ENCODE results near the gene FKBP8. TPM values are rescaled to one million over a fixed set of nuclear protein-coding genes. Genes with fewer than 3 reads are reported as not detected.

FKBP8 gene
- total RNA-seq, 2 experiments from 2014 or later: 147 to 152 TPM

- ATAC-seq (ENCODE audit: poor library complexity): no peak
- Mint-ChIP-seq H3K27me3 (no peaks in the 10 kb centered on the region), H3K36me3 (ENCODE audit: low read depth) (peaks cover 71% of the 10 kb centered on the region), H3K4me1 (ENCODE audit: low read depth) (peaks cover 25% of the 10 kb centered on the region), H3K27ac (no peak overlapping the region), H3K4me3 (no peak overlapping the region), H3K9me3 (no peaks in the 10 kb centered on the region)
- H3K4me1 ChIP-seq (ENCODE audit: insufficient read depth, low read length): peaks cover 24% of the 10 kb centered on the region
- H3K27me3 ChIP-seq (ENCODE audit: control insufficient read depth in 1 of 2, insufficient read depth in 2 of 2, low read length in 2 of 2): no peaks in the 10 kb centered on the region
- TF ChIP-seq, protein P1, sequence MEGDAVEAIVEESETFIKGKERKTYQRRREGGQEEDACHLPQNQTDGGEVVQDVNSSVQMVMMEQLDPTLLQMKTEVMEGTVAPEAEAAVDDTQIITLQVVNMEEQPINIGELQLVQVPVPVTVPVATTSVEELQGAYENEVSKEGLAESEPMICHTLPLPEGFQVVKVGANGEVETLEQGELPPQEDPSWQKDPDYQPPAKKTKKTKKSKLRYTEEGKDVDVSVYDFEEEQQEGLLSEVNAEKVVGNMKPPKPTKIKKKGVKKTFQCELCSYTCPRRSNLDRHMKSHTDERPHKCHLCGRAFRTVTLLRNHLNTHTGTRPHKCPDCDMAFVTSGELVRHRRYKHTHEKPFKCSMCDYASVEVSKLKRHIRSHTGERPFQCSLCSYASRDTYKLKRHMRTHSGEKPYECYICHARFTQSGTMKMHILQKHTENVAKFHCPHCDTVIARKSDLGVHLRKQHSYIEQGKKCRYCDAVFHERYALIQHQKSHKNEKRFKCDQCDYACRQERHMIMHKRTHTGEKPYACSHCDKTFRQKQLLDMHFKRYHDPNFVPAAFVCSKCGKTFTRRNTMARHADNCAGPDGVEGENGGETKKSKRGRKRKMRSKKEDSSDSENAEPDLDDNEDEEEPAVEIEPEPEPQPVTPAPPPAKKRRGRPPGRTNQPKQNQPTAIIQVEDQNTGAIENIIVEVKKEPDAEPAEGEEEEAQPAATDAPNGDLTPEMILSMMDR (IDR thresholded peaks at IDR 0.05): no peak
- H3K9me3 ChIP-seq (ENCODE audit: control insufficient read depth in 1 of 2, insufficient read depth in 1 of 2, low read length in 2 of 2): no peaks in the 10 kb centered on the region
- CTCF ChIA-PET: no interaction called here
- POLR2A ChIA-PET: no interaction called here
- H3K27ac ChIP-seq (ENCODE audit: low read depth in 1 of 2, low read length in 2 of 2): no peak overlapping the region
- H3K4me3 ChIP-seq (ENCODE audit: low read length): no peak overlapping the region
- intact Hi-C loops (cut with DNase I, micrococcal nuclease): no loop called here
- H3K36me3 ChIP-seq (ENCODE audit: insufficient read depth, low read length): peaks cover 59% of the 10 kb centered on the region
- peak in 1 of 14 experiments; percentile 20 for DNase-seq
Measured at GRCh38 chr19:18539372-18539771, 4.0 kb downstream of the FKBP8 start.

DNA sequence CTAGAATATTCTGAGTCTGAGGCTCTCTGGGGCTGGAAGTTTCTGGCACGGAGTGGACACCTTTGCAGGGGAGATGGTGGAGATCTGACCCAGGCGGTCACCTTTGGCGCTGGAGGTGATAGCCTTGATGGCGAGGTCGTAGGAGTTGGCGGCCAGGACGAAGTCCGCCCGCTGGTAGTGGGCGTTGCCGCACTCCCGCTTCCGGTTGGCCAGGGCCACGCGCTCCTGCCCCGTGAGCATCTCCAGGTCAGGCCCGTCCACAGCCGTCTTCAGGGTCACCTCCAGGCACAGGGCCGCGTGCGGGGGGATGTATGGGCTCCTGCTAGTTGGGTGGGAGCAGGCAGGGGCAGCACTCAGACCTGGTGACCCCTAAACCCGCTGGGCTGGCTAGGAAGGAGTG is 5.3 kb downstream of the FKBP8 start:
- Mint-ChIP-seq H3K4me3 (peak overlapping the region; percentile 35), H3K27ac (no peak overlapping the region), H3K36me3 (ENCODE audit: low read depth) (peaks cover 68% of the 10 kb centered on the region), H3K27me3 (no peaks in the 10 kb centered on the region), H3K4me1 (ENCODE audit: low read depth) (peaks cover 18% of the 10 kb centered on the region), H3K9me3 (no peaks in the 10 kb centered on the region)
- Histone ChIP-seq H3K36me3 (ENCODE audit: insufficient read depth, low read length) (peaks cover 62% of the 10 kb centered on the region), H3K27ac (ENCODE audit: low read depth in 1 of 2, low read length in 2 of 2) (no peak overlapping the region), H3K4me3 (ENCODE audit: low read length) (no peak overlapping the region), H3K27me3 (ENCODE audit: control insufficient read depth in 1 of 2, insufficient read depth in 2 of 2, low read length in 2 of 2) (no peaks in the 10 kb centered on the region), H3K9me3 (ENCODE audit: control insufficient read depth in 1 of 2, insufficient read depth in 1 of 2, low read length in 2 of 2) (no peaks in the 10 kb centered on the region), H3K4me1 (ENCODE audit: insufficient read depth, low read length) (peaks cover 17% of the 10 kb centered on the region)
- intact Hi-C loops (cut with DNase I, micrococcal nuclease): no loop called here
- ChIA-PET POLR2A (no interaction called here), CTCF (no interaction called here)
- DNase-seq: peak in 1 of 14 experiments; percentile 18
- TF ChIP-seq, protein P1 (IDR thresholded peaks at IDR 0.05): no peak
- no peak for ATAC-seq (ENCODE audit: poor library complexity)

DNA sequence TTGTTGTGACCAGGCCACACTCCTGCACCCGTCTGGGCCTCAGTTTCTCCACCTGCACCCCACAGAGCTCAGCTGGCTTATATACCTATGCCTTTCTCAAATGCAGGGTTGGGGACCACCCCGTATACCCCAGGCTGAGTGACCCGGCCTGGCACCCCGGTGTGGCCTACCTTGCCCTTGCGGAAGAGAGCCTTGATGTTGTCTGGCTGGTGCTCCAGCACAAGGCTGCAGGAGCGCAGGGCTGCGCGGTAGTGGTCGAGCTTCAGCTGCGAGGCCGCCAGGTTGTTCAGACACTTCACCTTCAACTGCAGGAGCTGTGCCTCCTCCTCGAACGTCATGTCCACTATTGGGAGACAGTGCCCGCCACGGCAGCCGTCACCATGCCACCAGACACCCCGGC is 5.9 kb downstream of the FKBP8 start:
- no peak for ATAC-seq (ENCODE audit: poor library complexity)
- intact Hi-C loops (cut with DNase I, micrococcal nuclease): no loop called here
- ChIA-PET CTCF (no interaction called here), POLR2A (no interaction called here)
- DNase-seq: no peak
- Mint-ChIP-seq H3K27ac (no peak overlapping the region), H3K27me3 (no peaks in the 10 kb centered on the region), H3K4me3 (peak overlapping the region; percentile 15), H3K9me3 (no peaks in the 10 kb centered on the region), H3K4me1 (ENCODE audit: low read depth) (peaks cover 15% of the 10 kb centered on the region), H3K36me3 (ENCODE audit: low read depth) (peaks cover 70% of the 10 kb centered on the region)
- peaks cover 69% of the 10 kb centered on the region for H3K36me3 ChIP-seq (ENCODE audit: insufficient read depth, low read length)
- H3K27ac ChIP-seq (ENCODE audit: low read depth in 1 of 2, low read length in 2 of 2): no peak overlapping the region
- no peaks in the 10 kb centered on the region for H3K9me3 ChIP-seq (ENCODE audit: control insufficient read depth in 1 of 2, insufficient read depth in 1 of 2, low read length in 2 of 2)
- TF ChIP-seq, protein P1 (IDR thresholded peaks at IDR 0.05): no peak
- peaks cover 14% of the 10 kb centered on the region for H3K4me1 ChIP-seq (ENCODE audit: insufficient read depth, low read length)
- H3K27me3 ChIP-seq (ENCODE audit: control insufficient read depth in 1 of 2, insufficient read depth in 2 of 2, low read length in 2 of 2): no peaks in the 10 kb centered on the region
- no peak overlapping the region for H3K4me3 ChIP-seq (ENCODE audit: low read length)
